SK-N-DZ (cell line): Measurements from ENCODE around the gene CST7.

Experiments
- DNase-seq: peaks from one replicate; pipeline ENCODE4 v3.0.0-alpha.2; 2015; ENCODE audit warnings: low spot score

CST7 gene

DNA sequence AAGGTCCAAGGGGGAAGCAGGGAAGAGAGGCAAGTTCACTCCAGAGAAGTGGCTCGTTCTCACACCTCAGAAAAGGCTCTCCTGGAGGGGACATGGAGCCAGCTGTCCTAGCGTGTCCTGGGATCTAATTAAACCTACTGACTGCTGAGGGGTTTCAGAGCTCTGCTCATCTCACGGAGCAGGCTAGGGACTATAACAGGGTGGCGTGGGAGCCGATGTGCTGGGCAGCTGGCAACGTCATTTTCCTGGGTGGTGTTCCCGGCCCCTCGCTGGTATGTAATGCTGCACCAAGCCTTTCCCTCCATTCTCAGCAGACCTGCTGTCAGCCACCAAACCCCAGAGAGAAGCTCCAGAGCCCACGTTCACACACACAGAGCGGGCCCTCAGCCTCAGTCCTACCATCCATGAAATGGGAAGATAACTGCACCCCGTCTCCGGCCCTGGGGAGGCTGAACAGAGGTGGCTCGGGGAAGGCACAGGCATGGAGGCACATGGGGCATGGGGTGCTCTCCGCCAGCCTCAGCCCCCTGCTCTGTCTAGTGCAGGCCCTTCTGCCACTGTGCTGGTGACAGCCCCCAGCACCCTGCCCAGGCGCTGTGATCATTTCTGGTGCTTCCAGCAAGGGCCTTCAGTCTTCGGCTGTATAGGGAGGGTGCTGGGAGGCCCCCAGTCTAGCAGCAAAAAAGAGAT lies 1.9 kb downstream of the CST7 start:
- peak; percentile 60 for DNase-seq

GRCh38 chr20:24951536-24952083 lies 2.5 kb downstream of the CST7 start:
- no peak for DNase-seq

- DNase-seq, result no peak
Observed at GRCh38 chr20:24952376-24953208, 3.5 kb downstream of the CST7 start.

DNA sequence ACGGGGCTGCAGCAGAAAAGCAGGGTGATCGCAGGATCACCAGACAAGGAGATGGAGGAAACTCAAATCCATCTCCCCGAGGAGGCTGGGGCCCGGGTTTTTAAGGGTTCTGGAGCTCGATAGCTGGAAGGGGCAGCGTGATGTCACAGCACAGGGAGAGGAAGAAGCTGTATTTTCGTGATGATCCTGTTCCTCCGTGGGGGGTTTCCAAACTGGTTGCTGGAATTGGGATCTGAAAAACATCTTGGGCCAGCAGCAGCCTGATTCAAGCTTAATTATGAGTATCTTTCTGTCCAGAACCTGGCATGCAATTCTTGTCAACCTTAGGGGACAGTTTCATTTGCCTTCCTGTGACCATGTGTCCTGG lies 4.1 kb downstream of the CST7 start:
- no peak for DNase-seq

- DNase-seq, result no peak
Observed at GRCh38 chr20:24953621-24954133, 4.6 kb downstream of the CST7 start.

GRCh38 chr20:24954151-24954550 lies 5.1 kb downstream of the CST7 start:
- DNase-seq, result no peak

DNA sequence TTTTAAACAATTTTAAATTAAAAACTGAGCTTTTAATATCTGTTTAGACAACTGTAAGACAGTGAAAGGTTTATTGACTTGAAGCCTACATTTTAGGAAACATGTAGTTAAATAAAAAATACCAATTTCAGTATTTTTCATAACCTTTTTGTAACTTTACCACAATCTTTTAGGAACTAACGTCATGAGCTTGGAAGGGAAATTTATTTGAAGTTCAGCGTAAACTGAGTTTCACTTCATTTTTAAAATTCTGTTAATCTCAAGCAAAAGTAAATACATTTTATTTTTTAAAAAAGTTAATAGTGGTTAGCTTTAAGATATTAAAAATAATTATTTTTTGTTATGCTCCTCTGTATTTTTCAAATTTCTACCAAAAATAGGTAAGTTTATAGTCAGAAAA lies 5.5 kb downstream of the CST7 start:
- no peak for DNase-seq

- no peak for DNase-seq
Observed at GRCh38 chr20:24955045-24955444, 6.0 kb downstream of the CST7 start.

GRCh38 chr20:24956001-24956841 lies 7.2 kb downstream of the CST7 start:
- DNase-seq, result no peak

DNA sequence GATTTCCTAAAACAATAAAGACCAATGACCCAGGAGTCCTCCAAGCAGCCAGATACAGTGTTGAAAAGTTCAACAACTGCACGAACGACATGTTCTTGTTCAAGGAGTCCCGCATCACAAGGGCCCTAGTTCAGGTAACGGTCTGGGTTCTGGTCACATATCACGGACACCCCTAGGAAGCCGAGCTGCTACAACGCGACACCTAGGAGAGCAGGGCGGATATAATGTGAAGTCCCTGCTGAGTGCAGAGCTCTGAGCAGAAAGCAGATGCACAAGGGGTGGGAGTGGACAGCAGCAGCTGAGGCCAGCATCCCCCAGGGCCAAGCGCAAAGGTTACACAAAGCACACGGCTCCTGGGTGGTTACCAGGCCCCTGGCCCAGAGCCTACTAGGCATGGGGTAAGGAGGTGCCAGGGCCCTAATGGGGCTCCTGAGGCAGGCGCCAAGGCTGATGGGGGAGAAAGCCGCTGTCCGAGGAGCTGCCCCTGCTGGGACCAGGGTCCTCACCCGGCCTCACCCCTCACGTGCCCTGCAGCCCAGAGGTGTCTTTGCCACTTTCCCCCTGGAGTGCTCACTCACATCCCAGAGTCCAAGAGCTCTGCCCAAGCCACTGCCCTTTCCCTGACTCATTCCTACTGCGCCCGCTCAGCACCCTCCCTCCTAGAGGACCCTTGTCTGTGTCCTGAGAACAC lies 8.4 kb downstream of the CST7 start:
- no peak for DNase-seq

- DNase-seq, result no peak
Observed at GRCh38 chr20:24958506-24959385, 9.7 kb downstream of the CST7 start.

DNA sequence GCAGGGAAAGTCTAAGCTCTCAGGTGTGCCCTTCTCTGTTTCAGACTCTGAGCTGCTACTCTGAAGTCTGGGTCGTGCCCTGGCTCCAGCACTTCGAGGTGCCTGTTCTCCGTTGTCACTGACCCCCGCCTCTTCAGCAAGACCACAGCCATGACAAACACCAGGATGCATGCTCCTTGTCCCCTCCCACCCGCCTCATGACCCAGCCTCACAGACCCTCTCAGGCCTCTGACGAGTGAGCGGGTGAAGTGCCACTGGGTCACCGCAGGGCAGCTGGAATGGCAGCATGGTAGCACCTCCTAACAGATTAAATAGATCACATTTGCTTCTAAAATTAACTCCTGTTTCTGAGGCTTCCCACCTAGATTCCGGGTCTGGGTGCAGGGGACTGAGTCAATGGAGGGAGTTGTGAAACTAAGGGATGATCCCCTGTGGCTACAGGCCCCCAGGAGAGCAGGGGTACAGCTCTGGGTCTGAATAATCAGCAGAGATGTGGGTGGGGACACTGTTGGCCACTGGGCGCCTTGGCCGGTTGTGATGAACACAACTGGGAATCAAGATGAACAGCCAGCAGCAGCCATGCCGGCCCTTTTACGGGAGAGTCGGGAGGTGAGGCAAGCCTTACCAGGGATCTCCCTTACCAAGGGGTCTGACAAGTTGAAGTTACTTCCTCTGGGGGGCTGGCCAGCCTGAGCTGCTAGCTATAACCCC lies 10.7 kb downstream of the CST7 start:
- DNase-seq, result no peak

GRCh38 chr20:24960302-24960801 lies 11.3 kb downstream of the CST7 start:
- no peak for DNase-seq

- DNase-seq, result no peak
Observed at GRCh38 chr20:24960861-24961260, 11.8 kb downstream of the CST7 start.

- no peak for DNase-seq
Observed at GRCh38 chr20:24961384-24962181, 12.5 kb downstream of the CST7 start.

- DNase-seq, result no peak
Observed at GRCh38 chr20:24962182-24962492, 13.1 kb downstream of the CST7 start.

- DNase-seq, result no peak
Observed at GRCh38 chr20:24962510-24962909, 13.4 kb downstream of the CST7 start.

GRCh38 chr20:24963672-24964505 lies 14.8 kb downstream of the CST7 start:
- no peak for DNase-seq
